GM23338 (cell line): ENCODE measurements around the gene MTARC1.

ENCODE experiments used
- CREB1 ChIP-seq: fragments of 250-450 bp; sonication (Bioruptor Pico); IDR thresholded peaks from 2 replicates; pipeline ENCODE4 v1.5.0; 2020; ENCODE audit warnings: low read depth, mild to moderate bottlenecking, moderate library complexity
- ETS1 ChIP-seq: IDR thresholded peaks from 2 replicates; pipeline ENCODE4 v1.6.1; 2016; ENCODE audit warnings: antibody characterized with exemption
- EZH2 ChIP-seq: fragments of 200-600 bp; sonication (generic); IDR thresholded peaks from one replicate; pipeline ENCODE4 v1.8.0; 2017; ENCODE audit warnings: antibody characterized with exemption, mild to moderate bottlenecking, low read depth; ENCODE audit not compliant: unreplicated experiment
- EZH2phosphoT487 ChIP-seq: fragments of 200-600 bp; sonication (generic); IDR thresholded peaks from one replicate; pipeline ENCODE4 v1.8.1; 2018; ENCODE audit warnings: antibody characterized with exemption; ENCODE audit not compliant: unreplicated experiment
- JUNB ChIP-seq: IDR thresholded peaks from one replicate; pipeline ENCODE4 v1.6.1; 2016; ENCODE audit warnings: antibody characterized with exemption; ENCODE audit not compliant: unreplicated experiment
- NANOG ChIP-seq: IDR thresholded peaks from 2 replicates; pipeline ENCODE4 v1.6.1; 2016; ENCODE audit warnings: antibody characterized with exemption, borderline replicate concordance
- POLR2AphosphoS5 ChIP-seq: IDR thresholded peaks from 2 replicates; pipeline ENCODE4 v1.6.1; 2016; ENCODE audit warnings: antibody characterized with exemption, low read depth
- REST ChIP-seq: IDR thresholded peaks from one replicate; pipeline ENCODE4 v1.6.1; 2018; ENCODE audit warnings: antibody characterized with exemption; ENCODE audit not compliant: unreplicated experiment
- ZNF114 ChIP-seq: fragments of 250-450 bp; sonication (Bioruptor Pico); IDR thresholded peaks from 2 replicates; pipeline ENCODE4 v1.5.0; 2020; ENCODE audit warnings: mild to moderate bottlenecking, moderate library complexity
- ZNF331 ChIP-seq: fragments of 250-450 bp; sonication (Bioruptor Pico); IDR thresholded peaks from 2 replicates; pipeline ENCODE4 v1.5.0; 2020; ENCODE audit warnings: low read depth, mild to moderate bottlenecking, moderate library complexity
- TF ChIP-seq, protein P1 (sequence below), 2 experiments: fragments of 200-600 bp in 1 of 2; sonication (generic) in 1 of 2; conservative IDR thresholded peaks; 2 replicates each; pipeline versions ENCODE4 v1.5.1 to v1.6.1; 2016 to 2017; ENCODE audit warnings: antibody characterized with exemption in 2 of 2, low read depth in 2 of 2, mild to moderate bottlenecking in 2 of 2, moderate library complexity in 1 of 2
- TF ChIP-seq, protein P2 (sequence below): fragments of 250-450 bp; sonication (Bioruptor Pico); IDR thresholded peaks from 2 replicates; pipeline ENCODE4 v1.5.0; 2020; ENCODE audit warnings: mild to moderate bottlenecking, moderate library complexity

DNA sequence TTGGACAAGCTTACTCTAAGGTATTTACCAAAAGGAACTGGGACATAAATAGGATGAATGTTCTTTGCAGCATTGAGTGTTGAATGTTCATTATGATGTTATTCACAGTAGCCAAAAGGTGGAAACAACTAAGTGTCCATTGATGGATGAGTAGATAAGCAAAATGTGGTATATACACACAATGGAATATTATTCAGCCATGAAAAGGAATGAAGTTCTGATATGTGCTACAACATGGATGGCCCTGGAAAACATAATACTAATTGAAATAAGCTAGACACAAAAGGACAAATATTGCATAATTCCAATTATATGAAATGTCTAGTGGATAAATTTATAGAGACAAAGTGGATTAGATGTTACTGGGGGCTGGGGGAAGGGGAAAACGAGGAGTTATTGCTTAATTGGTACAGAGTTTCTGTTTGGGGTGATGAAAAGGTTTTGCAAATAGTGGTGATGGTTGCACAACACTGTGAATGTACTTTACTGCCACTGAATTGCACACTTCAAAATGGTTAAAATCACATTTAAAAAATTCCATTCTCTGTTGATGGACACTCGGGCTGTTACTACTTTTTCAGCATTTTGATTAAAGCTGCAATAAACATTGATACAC lies 2.9 kb downstream of the MTARC1 start:
- TF ChIP-seq, protein P1, sequence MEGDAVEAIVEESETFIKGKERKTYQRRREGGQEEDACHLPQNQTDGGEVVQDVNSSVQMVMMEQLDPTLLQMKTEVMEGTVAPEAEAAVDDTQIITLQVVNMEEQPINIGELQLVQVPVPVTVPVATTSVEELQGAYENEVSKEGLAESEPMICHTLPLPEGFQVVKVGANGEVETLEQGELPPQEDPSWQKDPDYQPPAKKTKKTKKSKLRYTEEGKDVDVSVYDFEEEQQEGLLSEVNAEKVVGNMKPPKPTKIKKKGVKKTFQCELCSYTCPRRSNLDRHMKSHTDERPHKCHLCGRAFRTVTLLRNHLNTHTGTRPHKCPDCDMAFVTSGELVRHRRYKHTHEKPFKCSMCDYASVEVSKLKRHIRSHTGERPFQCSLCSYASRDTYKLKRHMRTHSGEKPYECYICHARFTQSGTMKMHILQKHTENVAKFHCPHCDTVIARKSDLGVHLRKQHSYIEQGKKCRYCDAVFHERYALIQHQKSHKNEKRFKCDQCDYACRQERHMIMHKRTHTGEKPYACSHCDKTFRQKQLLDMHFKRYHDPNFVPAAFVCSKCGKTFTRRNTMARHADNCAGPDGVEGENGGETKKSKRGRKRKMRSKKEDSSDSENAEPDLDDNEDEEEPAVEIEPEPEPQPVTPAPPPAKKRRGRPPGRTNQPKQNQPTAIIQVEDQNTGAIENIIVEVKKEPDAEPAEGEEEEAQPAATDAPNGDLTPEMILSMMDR (conservative IDR thresholded peaks at IDR 0.05; ENCODE audit: low read depth in 2 of 2): no peak
- TF ChIP-seq REST (no peak), POLR2AphosphoS5 (no peak), EZH2 (no peak), EZH2phosphoT487 (no peak), CREB1 (CRISPR knock-in tag) (no peak), ZNF331 (CRISPR knock-in tag) (no peak), ETS1 (no peak), JUNB (no peak), ZNF114 (CRISPR knock-in tag) (no peak), NANOG (no peak)
- TF ChIP-seq, protein P2, sequence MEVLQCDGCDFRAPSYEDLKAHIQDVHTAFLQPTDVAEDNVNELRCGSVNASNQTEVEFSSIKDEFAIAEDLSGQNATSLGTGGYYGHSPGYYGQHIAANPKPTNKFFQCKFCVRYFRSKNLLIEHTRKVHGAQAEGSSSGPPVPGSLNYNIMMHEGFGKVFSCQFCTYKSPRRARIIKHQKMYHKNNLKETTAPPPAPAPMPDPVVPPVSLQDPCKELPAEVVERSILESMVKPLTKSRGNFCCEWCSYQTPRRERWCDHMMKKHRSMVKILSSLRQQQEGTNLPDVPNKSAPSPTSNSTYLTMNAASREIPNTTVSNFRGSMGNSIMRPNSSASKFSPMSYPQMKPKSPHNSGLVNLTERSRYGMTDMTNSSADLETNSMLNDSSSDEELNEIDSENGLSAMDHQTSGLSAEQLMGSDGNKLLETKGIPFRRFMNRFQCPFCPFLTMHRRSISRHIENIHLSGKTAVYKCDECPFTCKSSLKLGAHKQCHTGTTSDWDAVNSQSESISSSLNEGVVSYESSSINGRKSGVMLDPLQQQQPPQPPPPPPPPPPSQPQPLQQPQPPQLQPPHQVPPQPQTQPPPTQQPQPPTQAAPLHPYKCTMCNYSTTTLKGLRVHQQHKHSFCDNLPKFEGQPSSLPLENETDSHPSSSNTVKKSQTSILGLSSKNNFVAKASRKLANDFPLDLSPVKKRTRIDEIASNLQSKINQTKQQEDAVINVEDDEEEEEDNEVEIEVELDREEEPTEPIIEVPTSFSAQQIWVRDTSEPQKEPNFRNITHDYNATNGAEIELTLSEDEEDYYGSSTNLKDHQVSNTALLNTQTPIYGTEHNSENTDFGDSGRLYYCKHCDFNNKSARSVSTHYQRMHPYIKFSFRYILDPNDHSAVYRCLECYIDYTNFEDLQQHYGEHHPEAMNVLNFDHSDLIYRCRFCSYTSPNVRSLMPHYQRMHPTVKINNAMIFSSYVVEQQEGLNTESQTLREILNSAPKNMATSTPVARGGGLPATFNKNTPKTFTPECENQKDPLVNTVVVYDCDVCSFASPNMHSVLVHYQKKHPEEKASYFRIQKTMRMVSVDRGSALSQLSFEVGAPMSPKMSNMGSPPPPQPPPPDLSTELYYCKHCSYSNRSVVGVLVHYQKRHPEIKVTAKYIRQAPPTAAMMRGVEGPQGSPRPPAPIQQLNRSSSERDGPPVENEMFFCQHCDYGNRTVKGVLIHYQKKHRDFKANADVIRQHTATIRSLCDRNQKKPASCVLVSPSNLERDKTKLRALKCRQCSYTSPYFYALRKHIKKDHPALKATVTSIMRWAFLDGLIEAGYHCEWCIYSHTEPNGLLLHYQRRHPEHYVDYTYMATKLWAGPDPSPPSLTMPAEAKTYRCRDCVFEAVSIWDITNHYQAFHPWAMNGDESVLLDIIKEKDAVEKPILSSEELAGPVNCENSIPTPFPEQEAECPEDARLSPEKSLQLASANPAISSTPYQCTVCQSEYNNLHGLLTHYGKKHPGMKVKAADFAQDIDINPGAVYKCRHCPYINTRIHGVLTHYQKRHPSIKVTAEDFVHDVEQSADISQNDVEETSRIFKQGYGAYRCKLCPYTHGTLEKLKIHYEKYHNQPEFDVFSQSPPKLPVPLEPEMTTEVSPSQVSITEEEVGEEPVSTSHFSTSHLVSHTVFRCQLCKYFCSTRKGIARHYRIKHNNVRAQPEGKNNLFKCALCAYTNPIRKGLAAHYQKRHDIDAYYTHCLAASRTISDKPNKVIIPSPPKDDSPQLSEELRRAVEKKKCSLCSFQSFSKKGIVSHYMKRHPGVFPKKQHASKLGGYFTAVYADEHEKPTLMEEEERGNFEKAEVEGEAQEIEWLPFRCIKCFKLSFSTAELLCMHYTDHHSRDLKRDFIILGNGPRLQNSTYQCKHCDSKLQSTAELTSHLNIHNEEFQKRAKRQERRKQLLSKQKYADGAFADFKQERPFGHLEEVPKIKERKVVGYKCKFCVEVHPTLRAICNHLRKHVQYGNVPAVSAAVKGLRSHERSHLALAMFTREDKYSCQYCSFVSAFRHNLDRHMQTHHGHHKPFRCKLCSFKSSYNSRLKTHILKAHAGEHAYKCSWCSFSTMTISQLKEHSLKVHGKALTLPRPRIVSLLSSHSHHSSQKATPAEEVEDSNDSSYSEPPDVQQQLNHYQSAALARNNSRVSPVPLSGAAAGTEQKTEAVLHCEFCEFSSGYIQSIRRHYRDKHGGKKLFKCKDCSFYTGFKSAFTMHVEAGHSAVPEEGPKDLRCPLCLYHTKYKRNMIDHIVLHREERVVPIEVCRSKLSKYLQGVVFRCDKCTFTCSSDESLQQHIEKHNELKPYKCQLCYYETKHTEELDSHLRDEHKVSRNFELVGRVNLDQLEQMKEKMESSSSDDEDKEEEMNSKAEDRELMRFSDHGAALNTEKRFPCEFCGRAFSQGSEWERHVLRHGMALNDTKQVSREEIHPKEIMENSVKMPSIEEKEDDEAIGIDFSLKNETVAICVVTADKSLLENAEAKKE (CRISPR knock-in tag): no peak
